ENCODE data around the gene MKKS.

GRCh38 chr20:10454151-10454750 is 20.2 kb upstream of the MKKS start:
- TF ChIP-seq ZNF274 (IDR thresholded peaks at IDR 0.05; ENCODE audit: insufficient read depth, insufficient read length), result no peak
- TF ChIP-seq, protein P1, sequence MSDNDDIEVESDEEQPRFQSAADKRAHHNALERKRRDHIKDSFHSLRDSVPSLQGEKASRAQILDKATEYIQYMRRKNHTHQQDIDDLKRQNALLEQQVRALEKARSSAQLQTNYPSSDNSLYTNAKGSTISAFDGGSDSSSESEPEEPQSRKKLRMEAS (IDR thresholded peaks at IDR 0.05; ENCODE audit: low read depth, low read length), result no peak
- no peak for TF ChIP-seq SPI1 (IDR thresholded peaks at IDR 0.05; ENCODE audit: borderline replicate concordance, insufficient read depth, low read depth, low read length)
- no peak for TF ChIP-seq CTCF (IDR thresholded peaks at IDR 0.05 in 2 of 3, conservative IDR thresholded peaks at IDR 0.05 in 1 of 3; ENCODE audit: control insufficient read depth in 2 of 3, extremely low read depth in 1 of 3, insufficient read depth in 1 of 3, low read depth in 3 of 3, low read length in 3 of 3)
- TF ChIP-seq REST (IDR thresholded peaks at IDR 0.05; ENCODE audit: low read depth, low read length), result no peak
- no peak for TF ChIP-seq NFXL1 (IDR thresholded peaks at IDR 0.05; ENCODE audit: borderline replicate concordance)
- no peak for TF ChIP-seq CHD2 (IDR thresholded peaks at IDR 0.05; ENCODE audit: borderline replicate concordance, low read depth, low read length)
- TF ChIP-seq YY1 (IDR thresholded peaks at IDR 0.05; ENCODE audit: low read depth, low read length), result no peak

Measured in GM12878 (cell line).